HG03457 (cell line): ENCODE results near the gene TDRKH.
"Not testable (repeated sequence)": the region's sequence is repeated elsewhere in the genome, so short reads cannot be mapped to it uniquely, and the experiment has no call there.

Experiments
- ATAC-seq: cut with Tn5 transposase; IDR thresholded peaks from one replicate; pipeline ENCODE4 v1.9.1; 2021; ENCODE audit warnings: moderate number of reproducible peaks; ENCODE audit not compliant: unreplicated experiment

The TDRKH gene

DNA sequence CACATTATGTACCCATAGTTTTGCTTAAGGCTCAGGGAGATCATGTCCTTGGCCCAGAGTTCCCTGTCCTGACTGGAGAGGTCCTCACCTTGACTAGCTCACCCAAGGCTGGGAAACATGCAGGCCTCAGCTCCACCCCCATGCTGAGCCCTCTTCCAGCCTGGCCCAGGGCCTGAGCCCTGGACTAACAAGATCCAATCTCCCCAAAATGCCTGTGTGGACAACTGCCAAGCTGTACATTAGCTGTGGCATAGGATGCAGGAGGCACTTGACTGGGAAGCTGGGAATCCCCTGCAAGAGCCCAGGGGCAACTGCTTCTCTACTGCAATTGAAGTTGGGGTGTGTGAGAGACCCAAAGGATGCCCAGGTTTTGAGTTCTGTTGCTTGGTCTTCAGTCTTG, 12.9 kb upstream of the TDRKH start:
- ATAC-seq: no peak

DNA sequence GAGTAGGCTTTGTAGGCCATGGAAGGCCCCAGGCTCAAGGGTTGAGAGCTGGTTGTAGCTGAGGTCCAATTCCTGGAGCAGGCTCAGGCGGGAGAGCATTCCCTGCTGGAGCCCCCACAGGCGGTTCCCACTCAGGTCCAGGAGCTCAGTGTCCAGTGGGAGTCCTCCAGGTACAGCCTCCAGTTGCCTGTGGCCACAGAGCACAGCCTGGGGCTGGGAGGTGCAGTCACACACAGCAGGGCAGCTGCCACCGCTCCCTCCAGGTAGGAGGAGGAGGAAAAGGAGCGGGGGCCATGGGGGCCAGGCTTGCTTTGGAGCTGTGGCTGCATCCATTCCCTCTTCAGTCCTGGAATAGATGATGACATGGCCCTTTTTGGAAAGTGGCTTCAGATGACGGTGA, 12.1 kb upstream of the TDRKH start:
- ATAC-seq: no peak

DNA sequence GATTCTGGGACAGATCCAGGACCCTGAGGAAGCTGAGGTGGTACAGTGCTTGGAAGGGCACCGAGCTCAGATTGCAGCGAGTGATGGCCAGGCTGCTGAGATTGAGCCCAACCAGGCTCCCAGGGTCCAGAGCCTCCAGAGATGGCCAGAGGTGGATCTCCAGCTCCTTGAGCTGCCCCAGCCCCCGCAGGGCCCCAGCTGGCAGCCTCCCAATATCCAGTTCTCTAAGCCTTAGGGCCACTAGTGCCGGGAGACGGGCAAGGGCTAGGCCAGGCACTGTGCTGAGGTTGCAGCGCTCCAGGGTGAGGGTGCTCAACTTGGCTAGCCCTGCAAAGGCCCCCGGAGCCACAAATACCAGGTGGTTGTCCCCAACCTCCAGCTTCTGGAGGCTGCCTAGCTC, 11.5 kb upstream of the TDRKH start:
- no peak for ATAC-seq

DNA sequence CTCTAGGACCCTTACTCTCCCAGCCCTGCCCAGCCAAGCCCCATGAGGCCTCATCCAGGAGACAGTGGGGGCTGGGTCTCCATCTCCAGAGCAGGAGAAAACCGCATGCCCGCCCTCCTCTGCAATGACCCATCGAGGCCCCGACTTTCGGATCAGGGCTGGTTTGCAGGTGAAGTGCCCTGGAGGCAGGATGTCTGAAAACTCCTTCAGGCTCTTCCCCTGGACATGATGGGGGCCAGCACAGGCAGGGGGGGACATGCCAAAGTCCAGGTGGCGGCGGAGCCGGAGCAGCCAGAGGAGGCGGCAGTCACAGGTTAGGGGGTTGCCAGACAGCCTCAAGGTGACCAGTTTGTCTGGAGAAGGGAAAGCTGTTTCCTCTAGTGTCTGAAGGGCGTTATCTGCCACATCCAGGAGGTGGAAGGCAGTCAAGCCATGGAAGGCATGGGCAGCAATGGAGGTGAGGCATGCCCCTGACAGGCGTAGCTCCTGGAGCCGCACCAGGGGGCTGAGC, 11.1 kb upstream of the TDRKH start:
- no peak for ATAC-seq

DNA sequence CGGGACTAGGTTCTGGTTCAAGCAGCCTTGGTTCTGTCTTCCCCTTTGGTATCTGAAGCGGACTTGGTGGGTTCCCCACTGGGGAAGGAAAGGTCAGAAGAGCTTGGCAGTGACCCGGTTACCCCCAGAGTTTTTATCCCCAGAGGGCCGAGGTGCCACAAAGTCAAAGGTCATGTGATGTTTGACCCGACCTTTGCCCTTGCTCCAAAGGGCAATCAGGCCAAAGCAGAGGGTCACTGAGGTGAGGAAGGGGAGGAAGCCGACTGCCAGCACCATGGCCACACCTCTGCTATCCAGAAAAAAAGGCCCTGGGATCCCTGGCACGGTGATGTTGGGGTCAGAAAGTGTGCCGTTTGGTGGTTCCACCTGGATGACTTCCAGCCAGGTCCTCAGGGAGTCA, 10.5 kb upstream of the TDRKH start:
- ATAC-seq: no peak

DNA sequence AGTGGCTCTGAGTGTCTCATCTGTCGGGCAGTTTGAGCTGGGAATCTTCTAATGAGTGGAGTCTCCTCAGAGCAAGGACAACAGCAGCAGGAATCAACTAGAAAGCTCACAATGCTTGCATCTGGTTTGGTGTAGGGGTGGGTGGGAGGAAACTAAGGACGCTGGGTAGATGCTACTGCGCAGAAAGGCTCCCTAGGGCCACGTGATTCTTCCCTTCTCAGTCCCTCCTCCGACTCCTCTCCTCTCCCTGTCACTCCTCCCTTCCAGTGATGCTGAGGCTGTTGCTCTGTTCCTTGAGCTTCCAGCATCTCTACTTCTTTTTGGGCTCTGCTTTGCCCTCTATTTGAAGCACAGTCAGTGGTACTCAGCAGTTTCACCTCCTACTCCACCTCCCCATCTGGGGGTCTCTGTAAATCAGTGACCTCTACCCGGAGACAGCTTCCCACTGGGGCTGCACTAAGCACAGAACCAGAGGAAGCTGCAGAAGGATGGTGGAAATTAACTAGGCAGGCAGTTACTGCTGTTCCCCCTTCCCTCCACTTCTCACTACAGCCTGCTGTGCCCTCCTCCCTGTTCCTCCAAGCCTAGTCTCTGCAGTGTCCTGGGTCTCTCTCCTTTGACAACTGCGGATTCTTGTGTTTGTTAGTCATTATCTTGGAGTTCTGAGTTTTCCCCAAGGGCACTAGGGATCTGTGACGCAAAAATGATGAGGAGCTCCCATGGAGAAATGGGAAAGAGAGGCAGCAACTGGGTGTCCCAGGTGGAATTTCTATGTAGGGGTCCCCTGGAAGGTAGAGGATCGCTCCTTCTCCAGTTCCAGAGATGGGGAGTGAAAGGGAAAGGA, 9.1 kb upstream of the TDRKH start:
- ATAC-seq: no peak

GRCh38 chr1:151798571-151798970, 8.3 kb upstream of the TDRKH start:
- ATAC-seq: no peak

- ATAC-seq: no peak
These were observed 796 bp upstream of the TDRKH start for GRCh38 chr1:151790940-151791651.

DNA sequence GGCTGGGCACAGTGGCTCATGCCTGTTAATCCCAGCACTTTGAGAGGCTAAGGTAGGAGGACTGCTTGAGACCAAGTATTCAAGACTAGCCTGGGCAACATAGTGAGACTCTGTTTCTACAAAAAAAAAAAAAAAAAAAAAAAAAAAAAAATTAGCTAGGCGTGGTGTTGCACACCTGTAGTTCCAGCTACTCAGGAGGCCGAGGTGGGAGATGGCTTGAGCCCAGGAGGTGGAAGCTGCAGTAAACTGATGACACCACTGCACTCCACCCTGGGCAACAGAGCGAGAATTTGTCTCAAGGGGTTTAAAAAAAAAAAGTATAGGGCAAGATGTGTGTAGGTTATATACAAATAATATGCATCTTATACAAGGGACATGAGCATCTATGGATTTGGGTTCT, 2.6 kb downstream of the TDRKH start:
- no peak for ATAC-seq

GRCh38 chr1:151783796-151784195, 6.5 kb downstream of the TDRKH start:
- no peak for ATAC-seq

DNA sequence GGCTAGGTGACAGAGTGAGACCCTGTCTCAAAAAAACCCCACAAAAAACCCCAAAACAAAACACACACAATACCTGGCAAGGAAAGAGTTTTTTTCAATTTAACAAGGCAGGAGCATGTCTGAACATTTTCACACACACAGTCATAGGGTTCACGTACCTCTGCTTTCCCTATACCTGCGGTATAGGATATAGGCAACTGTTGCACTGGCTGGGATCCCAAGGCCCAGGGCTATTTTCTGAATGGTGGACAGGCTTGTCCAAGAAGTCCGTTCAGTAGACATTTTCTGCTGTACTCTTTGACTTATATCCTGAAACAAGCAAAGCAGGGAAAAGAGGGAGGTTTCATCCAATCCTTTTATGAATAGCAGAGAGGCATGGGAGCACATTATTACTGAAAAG, 7.6 kb downstream of the TDRKH start:
- no peak for ATAC-seq

DNA sequence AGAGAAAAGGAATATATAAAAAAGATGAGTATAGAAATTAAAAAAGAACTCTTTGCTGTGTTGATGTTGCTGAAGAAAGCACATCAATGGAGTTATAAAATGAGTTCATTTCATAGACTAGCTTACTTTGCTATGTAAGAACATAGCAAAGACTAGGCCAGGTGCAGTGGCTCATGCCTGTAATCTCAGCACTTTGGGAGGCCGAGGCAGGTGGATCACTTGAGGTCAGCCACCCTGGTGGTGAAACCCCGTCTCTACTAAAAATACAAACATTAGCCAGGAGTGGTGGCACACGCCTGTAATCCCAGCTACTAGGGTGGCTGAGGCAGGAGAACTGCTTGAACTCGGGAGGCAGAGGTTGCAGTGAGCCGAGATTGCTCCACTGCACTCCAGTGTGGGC, 8.3 kb downstream of the TDRKH start:
- ATAC-seq: not testable (repeated sequence)

GRCh38 chr1:151780736-151781135, 9.6 kb downstream of the TDRKH start:
- not testable (repeated sequence) for ATAC-seq

DNA sequence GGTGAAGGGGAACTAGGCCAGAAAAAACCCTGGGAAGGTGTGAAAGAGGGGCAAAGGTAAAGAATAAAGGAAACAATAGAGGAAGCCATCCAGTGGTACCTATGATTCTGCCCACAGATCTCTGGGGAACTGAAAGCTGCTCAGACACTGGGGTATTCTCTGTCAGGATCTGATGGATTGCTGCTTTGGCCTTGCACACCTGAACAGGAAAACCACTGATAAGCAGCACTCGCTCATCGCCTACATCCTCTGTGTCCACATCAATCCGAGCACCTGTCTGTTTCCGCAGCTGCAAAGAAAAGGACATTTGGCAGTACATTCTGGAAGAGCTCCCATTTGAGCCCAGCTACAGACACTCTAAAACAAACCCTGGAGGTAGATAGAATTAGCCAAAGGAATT, 10.4 kb downstream of the TDRKH start:
- ATAC-seq: no peak

GRCh38 chr1:151777317-151777716, 13.0 kb downstream of the TDRKH start:
- no peak for ATAC-seq

GRCh38 chr1:151776665-151777062, 13.6 kb downstream of the TDRKH start:
- ATAC-seq: no peak

GRCh38 chr1:151775894-151776664, 14.2 kb downstream of the TDRKH start:
- ATAC-seq: no peak

DNA sequence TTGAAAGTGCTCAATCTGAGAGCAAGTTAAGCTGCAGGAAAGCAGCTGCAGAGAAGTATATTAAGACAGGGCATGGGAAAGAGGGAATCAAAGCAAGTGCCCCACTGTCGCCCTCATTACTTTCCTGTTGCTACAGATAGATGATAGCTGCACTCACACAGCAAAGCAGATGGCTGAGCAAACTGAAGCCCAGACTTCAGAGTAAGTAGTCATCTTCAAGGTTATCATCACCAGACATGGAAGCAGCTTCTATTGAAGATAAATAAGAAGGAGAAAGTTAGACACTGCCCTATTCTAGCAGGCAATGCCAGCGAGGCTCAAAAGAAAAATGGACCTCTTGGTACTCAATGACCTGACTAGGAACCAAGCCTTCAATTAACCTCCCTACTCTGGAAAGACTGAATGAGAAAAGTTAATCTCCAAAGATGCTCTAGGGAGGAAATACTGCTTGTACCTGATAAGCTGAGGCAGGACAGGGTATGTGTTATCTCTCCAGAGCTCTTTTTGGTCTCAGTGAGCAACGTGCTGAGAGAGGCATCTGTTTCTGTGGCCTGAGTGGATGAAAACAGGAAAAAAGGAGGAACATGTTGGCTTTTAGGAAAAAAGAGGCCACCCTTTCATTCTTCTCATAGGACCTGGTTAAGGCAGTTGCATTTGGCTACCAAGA, 15.9 kb downstream of the TDRKH start:
- ATAC-seq: no peak

DNA sequence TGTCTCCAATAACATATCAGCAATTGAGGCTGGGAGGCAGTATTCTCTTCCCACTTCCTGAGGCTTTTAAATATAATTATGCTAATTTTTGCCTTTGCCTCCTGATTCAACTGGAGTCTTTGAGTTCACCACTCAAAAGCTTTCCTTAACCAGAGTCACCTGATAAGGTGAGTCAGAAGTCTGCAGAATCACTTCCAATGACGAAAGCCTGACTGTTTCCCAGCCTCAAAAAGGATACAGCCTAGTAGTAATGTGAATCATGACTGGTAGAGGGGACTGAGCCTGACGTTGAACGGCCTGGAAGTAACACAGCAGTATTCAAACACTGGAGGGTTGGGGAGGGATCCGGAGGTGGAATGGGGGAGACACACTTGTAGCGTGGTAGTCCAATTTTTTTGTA, 16.6 kb downstream of the TDRKH start:
- no peak for ATAC-seq

DNA sequence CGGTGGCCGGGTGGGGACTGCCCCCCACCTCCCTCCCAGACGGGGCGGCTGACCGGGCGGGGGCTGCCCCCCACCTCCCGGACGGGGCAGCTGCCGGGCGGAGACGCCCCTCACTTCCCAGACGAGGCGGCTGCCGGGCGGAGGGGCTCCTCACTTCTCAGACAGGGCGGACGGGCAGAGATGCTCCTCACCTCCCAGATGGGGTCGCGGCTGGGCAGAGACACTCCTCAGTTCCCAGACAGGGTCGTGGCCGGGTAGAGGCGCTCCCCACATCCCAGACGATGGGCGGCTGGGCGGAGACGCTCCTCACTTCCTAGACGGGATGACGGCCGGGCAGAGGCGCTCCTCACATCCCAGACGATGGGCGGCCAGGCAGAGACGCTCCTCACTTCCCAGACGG, 21.0 kb downstream of the TDRKH start:
- ATAC-seq: not testable (repeated sequence)
